Effector CD4-positive, alpha-beta T cell (primary cell): ENCODE results near the gene ZBTB48.
A peak's percentile ranks its signal among the peaks of the same experiment; 100 is the strongest.
"Not testable (repeated sequence)": the region's sequence is repeated elsewhere in the genome, so short reads cannot be mapped to it uniquely, and the experiment has no call there.

Experiments used
- DNase-seq: peaks from one replicate; pipeline ENCODE4 v3.0.0-alpha.2; 2020
- total RNA-seq: gene quantifications from one replicate; lab custom pipeline; 2026; lab: John Stamatoyannopoulos, UW

ZBTB48 gene
- 31.9 reads per million, percentile 58 among the genes with 10 or more reads in this experiment for total RNA-seq

DNA sequence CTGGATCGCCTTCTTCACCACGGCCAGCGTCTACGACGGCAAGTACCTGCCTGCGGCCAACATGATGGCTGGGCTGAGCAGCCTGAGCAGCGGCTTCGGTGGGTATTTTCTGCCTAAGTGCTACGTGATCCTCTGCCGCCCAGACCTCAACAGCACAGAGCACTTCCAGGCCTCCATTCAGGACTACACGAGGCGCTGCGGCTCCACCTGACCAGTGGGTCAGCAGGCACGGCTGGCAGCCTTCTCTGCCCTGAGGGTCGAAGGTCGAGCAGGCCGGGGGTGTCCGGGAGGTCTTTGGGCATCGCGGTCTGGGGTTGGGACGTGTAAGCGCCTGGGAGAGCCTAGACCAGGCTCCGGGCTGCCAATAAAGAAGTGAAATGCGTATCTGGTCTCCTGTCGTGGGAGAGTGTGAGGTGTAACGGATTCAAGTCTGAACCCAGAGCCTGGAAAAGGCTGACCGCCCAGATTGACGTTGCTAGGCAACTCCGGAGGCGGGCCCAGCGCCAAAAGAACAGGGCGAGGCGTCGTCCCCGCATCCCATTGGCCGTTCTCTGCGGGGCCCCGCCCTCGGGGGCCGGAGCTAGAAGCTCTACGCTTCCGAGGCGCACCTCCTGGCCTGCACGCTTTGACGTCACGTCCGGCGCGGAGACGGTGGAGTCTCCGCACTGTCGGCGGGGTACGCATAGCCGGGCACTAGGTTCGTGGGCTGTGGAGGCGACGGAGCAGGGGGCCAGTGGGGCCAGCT is at the start of gene ZBTB48:
Gene ZBTB48, plus strand, starts transcription at position 621 of the 745 bp plus-strand sequence. CDS start 616 bp downstream, outside the sequence.
- peak; percentile 96 for DNase-seq

DNA sequence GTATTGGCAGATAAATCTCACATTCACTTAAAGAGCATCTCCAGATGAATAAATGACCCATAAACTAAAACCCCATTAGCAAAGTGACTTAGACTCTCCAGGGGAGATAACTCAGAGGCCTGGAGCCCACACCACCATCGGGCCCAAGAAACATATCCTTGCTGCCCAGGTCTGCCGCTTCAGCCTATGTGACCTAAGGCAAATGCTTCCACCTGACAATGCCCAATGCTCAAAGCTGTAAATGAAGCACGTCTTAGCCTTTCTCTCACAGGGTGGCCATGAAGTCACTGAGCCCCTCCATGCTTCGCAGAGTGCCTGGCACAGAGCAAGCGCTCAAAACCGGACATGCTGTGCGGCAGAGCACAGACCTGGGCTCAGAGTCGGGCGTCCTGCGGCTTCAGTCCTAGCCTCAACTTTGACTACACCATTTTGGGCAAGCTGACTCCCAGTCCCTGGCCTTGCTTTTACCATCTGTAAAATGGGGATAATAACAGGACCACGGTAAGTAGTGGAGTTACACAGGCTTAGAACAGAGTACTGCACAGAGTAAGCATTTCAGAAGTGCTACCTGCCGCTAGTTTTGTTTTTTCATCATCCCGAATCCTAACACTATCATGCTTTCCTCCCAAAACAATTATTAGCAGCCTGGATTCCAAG is 49.2 kb upstream of the ZBTB48 start:
- DNase-seq, result no peak

DNA sequence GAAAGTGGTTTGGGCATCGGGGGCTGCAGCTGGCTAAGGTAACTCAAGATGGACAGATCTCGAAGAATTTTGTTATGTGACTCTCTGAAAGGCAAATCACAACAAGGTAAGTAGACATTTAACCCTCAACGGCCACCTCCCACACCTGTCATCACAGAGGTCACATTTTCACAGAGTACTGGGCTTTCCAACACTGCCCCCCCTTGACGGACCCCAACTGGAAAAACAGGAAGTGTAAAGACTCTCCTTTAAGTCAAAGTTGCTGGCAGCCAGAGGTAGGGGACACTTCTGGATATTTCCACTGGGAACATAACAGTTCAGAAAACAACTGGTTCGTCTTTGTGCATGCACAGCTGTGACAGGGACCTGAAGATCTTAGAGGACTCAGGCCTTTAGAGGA is 47.8 kb upstream of the ZBTB48 start:
- DNase-seq, result no peak

DNA sequence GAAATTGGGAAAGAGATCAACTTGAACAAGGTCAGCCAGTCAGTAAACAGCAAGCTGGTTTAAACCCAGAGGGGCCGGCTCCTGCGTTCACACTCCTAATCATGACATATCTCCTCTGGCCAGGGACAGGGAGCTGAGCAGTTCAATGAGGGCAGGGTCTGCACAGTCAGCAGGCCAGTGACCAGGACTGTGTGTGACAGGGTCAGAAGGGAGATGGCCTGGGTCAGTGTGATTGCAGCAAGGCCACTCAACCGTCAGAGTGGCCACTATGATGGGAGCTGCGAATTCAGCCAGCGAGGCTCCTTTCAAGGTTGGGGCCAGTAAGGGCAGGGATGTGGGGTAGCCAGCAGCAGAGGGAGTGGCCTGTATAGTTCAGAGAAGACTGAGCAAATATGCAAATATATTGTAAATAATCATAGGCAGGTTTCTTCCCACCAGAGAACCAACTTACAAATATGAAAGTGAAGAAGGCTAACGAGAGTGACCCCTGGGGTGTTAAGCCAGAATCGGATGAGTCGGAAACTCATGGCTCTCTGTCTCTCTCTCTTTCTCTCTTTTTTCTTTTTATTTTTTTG is 45.5 kb upstream of the ZBTB48 start:
- DNase-seq, result no peak

DNA sequence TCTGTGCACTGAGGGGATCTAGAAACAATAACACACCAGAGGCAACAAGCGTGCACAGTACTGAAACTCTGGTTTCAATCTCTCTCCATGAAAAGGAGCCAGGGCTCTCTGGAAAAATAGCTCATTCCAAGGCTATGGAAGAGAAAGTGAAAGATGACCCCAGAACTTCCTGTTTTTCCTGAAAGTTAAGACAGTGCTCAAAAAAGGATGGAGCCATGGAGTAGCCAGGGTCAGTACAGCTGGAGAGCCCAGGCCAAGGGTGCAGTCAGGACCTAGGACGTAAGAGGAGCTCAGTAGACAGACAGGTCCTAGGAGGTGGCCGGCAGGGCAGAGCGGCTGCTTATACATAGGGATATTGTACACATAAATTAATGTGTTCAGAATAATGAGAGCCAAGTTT is 44.6 kb upstream of the ZBTB48 start:
- DNase-seq, result no peak

DNA sequence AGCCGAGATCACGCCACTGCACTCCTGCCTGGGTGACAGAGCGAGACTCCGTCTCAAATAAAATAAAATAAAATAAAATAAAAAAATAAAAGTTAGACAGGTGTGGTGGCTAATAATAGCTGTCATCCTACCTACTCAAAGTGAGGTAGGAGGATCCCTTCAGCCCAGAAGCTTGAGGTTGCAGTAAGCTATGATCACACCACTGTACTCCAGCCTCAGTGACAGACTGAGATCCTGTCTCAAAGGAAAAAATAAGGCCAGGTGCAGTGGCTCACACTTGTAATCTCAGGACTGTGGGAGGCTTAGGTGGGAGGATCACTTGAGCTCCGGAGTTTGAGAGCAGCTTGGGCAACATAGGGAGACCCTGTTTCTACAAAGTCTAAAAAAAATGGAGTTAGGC is 43.5 kb upstream of the ZBTB48 start:
- no peak for DNase-seq

DNA sequence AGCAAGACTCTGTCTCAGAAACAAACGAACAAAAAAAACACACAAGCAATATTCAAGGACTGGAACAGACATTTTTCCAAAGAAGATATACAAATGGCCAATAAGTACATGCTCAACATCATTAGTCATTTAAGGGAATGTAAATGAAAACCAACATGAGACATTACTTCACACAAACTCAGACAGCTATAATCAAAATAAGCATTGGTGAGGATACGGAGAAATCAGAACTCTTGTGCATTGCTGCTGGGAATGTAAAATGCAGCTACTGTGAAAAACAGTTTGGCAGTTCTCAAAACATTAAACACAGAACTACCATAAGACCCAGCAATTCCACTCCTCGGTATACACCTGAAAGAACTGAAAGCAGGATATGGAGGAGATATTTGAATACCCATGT is 40.8 kb upstream of the ZBTB48 start:
- no peak for DNase-seq

DNA sequence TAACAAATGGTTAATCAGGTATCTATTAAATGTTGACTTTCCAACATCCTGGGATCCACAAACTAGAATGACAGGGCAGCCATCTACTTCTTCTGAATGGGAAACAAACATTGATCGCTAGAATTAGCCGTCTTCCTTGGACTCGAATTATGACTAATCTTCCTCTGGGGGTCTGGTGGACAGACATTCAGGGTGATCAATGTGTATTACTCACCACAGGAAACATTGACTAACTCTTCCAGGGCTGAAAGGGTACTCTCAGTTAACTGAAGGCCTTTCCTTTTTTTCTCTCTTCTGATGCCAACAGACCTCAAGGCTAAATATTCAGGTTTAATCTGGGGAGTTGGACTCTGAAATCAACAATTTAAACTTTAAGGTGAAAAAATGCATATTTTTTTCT is 35.0 kb upstream of the ZBTB48 start:
- no peak for DNase-seq

DNA sequence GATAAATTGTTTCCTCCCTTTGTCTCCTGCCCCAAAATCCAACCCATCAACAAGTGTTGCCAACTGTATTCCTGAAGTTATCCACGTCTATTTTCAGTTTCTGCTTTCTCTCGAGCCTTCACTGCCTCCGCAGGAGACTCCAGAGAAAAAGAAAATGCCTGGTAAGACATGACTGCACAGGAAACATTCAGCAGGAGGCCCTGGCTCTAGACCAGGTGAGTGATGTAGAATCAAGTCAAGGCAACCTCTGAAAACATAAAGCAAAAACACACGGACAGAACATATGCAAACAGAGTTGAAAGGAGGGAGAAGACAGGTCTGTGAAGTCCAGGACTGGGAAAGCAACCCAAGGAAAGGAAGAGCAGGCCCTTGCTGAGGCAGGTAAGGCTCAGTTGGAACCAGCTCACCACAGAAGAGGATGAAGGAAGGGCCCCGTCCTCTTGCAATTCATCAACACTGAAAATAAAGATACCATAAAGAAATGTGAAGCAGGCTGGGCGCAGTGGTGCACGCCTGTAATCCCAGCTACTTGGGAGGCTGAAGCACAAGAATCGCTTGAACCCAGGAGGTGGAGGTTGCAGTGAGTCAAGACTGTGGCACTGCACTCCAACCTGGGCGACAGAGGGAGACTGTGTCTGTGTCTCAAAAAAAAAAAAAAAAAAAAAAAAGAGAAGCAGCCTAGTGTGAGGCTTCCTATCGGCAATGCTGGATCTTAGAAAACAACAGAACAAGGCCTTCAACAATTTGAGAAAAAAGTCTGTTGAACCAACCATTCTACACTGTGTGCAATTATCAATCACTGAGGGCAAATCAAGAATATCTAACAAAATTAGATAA is 34.3 kb upstream of the ZBTB48 start:
- DNase-seq, result no peak

DNA sequence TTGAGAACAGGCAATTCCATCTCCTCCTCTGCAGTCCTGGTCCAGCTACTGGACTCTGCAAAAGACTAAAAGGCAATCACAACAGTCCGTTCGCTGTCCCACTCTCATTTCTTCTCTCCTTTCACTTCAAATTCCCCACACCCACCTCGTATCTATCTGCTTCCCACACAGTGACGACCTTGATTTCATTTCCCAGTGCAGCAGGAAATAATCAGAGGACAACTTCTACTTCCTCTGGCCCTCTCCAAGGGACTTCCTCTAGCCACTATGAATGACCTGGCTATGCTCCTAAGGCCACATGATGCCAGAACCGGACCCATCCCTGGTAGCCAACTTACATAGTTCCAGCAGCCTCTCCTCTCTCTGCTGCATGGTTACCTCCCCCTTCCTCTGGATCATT is 33.5 kb upstream of the ZBTB48 start:
- no peak for DNase-seq

DNA sequence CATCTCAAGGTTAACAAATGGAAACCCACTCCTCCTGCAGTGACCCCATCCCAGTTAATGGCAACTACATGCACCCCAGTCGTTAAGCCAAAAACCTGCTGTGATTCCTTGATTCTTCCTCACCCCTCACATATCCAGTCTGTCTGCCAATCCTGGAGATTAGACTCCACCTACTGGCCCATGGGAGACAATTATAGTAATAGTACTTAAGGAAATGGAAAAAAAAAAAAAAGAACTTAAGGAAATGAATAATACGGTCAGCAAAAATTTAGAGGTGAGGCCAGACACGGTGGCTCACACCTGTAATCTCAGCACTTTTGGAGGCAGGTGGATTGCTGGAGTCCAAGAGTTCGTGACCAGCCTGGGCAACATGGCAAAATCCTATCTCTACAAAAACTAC is 32.5 kb upstream of the ZBTB48 start:
- DNase-seq, result no peak

DNA sequence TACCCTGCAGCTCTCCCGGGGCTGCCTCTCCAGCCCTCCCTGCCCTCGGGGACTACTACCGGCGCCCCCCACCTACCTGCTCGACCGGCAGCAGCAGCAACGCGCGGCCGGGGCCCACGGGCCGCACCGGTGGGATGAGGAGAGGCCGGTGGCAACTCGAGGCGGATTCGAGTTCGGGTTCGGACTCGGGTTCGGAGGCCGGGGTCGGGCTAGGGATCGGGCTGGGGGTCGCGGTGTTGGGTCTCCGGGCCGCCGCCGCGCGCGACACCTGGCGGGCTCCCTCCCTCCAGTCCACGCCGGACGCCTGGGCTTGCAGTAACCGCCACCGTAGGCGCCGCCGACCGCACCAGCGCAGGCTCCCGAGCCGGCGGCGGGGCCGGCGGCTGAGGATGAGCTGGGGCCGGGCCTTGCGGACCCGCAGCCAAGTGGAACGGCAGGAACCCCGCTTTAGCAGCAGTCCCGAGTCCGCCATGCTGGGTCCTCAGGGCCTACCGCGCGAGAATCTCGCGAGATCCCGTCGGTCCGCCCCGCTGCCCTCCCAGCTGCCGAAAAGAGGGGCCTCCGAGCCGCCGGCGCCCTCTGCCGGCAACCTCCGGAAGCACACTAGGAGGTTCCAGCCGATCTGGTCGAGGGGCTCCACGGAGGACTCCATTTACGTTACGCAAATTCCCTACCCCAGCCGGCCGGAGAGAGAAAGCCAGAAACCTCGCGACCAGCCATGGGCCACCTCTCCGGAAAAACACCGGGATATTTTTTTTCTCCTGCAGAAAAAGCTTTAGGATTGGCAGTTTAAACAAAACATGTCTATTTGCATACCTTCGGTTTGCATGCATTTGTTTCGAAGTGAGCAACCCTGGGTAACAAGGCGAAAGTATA is 25.5 kb upstream of the ZBTB48 start, which contains the start of gene NOL9:
Gene NOL9, minus strand, starts transcription at position 483 of the 876 bp plus-strand sequence. Its CDS starts 11 bp downstream, at position 472.
- DNase-seq, result peak; percentile 95

DNA sequence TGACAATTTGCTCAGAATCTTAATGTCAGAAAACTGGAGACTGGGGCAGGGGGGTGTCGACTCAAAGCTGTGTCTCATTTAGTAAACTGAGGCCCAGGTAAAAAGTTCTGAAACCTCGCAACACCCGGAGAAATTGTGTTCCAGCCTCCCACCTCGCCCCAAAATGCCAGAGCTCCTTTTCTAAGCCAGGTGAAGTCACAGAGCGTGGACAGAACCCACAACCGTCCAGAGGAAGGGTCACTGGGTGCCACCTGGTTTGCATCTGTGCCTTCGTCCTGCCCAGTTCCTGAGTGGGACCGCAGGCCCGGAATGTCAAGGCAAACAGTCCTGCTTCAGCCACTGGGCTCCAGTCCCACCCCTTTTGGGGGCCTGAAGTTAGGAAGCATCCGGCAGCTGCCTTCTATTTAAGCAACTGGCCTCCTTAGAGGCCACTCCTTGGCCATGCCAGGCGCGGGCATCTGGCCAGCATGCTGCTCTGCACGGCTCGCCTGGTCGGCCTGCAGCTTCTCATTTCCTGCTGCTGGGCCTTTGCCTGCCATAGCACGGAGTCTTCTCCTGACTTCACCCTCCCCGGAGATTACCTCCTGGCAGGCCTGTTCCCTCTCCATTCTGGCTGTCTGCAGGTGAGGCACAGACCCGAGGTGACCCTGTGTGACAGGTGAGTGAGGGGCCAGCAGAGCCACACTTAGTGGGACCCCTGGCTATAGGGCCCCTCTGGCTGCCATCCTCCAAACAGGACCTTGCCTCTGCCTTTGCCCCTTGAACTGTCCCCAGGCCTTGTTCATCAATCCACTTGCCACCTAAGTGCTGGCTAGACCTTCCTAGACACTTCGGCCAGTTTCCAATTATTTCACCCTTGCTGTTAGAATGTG is 24.7 kb upstream of the ZBTB48 start, which contains the start of gene TAS1R1:
Gene TAS1R1, plus strand, starts transcription at position 401 of the 872 bp plus-strand sequence. Its CDS starts 67 bp downstream, at position 468.
- DNase-seq, result no peak

DNA sequence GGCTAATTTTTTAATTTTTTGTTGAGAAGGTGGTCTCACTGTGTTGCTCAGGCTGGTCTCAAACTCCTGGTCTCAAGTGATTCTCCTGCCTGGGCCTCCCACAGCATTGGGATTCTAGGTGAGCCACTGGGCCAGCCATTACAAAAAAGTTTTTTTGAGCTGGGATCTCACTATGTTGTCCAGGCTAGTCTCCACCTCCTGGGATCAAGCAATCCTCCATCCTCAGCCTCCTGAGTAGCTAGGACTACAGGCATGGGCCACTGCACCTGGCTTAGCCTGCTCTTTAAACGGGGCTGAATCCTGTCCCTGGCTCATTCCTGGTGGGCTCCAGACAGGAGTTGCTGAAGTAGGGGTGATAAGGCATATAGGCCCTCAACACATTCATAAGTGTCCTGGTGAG is 22.2 kb upstream of the ZBTB48 start:
- DNase-seq, result no peak

DNA sequence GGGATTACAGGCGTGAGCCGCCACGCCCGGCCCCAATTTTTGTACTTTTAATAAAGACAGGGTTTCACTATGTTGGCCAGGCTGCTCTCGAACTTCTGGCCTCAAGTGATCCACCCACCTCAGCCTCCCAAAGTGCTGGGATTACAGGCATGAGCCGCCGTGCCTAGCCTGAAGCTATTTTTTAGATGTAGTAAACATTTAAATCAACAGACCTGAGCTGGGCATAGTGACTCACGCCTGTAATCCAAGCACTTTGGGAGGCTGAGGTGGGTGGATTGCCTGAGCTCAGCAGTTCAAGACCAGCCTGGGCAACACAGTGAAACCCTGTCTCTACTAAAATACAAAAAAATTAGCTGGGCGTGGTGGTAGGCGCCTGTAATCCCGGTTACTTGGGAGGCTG is 20.6 kb upstream of the ZBTB48 start:
- not testable (repeated sequence) for DNase-seq

DNA sequence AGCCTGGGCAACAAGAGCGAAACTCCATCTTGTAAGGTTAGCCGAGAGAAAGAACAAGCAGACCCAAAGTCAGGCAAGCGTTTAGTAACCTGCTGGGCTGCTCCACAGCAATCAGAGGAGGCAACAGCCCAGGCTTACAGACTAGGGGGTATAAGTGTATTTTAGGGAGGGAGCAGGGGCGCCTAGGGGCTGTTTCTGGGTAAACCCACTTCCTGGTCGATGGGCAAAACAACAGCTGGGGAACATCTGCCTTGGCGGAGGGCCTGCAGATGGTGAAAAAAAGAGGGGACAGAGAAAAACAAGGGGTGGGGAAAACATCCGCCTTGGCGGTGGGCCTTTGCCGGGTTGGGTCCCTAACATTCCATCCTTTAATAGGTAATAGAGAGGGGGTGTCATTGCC is 19.5 kb upstream of the ZBTB48 start:
- DNase-seq, result no peak

DNA sequence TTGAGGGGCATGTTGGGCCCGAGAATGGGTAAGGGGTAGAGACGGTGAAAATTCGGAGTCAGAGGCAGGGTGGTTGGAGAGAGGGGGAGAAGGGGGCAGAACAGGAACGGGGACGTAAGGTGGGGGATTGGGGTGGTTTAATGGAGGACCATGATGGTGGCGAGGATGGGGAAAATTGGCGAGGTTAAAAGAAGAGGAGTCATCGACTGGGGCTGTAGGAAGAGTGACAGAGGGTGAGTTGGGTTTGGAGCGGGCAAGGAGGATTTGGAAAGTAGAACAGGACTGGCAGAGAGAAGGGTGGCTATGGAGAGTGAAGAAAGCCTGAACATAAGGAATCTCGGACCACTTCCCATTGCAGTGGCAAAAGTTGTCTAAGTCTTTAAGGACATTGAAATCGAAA is 10.8 kb upstream of the ZBTB48 start:
- DNase-seq, result no peak

DNA sequence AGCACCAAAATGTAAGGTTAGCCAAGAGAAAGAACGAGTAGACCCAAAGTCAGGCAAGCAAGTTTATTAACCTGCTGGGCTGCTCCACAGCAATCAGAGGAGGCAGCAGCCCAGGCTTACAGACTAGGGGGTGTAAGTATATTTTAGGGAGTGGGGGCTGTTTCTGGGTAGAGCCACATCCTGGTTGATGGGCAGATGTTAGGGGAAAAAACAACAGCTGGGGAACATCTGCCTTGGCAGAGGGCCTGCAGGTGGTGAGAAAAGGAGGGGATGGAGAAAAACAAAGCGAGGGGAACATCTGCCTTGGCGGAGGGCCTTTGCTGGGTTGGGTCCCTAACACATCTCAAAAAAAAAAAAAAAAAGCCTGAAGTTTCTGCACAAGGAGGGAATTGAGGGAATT is 9.7 kb upstream of the ZBTB48 start:
- DNase-seq, result no peak

DNA sequence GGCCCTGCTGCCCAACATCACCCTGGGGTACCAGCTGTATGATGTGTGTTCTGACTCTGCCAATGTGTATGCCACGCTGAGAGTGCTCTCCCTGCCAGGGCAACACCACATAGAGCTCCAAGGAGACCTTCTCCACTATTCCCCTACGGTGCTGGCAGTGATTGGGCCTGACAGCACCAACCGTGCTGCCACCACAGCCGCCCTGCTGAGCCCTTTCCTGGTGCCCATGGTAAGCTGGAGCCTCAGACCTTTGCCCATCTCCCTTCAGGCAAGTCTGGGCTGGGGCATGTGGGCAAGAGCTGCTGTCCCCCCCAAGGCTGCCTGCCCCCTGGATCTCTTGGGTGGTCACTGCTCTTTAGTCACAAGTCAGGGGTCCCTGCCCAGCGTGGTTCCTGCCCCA is 8.8 kb upstream of the ZBTB48 start:
- DNase-seq, result no peak

DNA sequence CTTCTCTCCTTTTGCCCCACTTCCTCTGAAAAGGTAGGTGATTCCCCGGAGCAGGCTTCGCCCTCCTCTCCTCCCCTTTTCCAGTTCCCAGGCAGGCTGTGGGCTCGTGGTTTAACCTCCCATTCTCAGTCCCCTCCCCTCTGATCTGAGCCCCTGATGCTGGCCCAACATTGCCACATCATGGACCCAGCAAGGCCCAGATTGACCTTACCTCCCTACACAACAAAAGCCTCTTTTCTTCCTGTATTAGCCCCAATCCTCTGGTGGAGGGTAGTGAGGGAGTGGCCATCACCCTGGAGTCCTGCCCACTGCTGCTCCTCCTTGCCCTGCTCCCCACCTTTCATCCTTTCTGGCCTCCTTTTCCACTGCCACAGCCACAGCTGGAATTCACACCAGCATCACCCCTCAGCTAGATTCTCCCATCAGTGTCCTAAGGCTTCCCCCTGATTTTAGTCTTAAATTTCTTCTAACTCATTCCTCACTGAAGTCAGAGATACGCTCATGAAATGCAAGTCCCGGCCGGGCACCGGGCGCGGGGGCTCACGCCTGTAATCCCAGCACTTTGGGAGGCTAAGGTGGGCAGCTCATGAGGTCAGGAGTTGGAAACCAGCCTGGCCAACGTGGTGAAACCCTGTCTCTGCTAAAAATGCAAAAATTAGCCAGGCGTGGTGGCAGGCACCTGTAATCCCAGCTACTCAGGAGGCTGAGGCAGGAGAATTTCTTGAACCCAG is 7.0 kb upstream of the ZBTB48 start:
- no peak for DNase-seq
